ENCODE data around the gene PNKD.

DNA sequence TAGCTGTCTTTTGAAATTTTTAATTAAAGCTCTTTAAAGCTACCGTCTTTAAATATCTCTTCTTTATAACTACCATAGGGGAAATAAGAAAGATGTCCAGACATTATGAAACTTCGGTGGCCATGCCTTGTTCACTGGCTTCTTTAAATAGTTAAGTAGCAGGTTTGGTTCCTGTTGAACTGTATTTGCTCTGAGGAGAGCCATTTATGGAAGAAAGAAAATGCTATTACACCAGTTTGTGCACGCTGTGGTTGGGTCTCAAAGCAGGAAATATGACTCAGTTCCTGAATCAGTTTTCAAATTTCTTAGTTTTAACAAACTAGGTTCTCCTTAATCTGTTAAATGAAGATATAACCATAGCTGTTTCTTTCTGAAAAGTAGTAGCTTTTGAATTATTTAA lies 41.1 kb upstream of the PNKD start:
- no peak for TF ChIP-seq POLR2A (IDR thresholded peaks at IDR 0.05; ENCODE audit: borderline replicate concordance, extremely low read depth, insufficient read depth, insufficient read length)
- TF ChIP-seq, protein P1, sequence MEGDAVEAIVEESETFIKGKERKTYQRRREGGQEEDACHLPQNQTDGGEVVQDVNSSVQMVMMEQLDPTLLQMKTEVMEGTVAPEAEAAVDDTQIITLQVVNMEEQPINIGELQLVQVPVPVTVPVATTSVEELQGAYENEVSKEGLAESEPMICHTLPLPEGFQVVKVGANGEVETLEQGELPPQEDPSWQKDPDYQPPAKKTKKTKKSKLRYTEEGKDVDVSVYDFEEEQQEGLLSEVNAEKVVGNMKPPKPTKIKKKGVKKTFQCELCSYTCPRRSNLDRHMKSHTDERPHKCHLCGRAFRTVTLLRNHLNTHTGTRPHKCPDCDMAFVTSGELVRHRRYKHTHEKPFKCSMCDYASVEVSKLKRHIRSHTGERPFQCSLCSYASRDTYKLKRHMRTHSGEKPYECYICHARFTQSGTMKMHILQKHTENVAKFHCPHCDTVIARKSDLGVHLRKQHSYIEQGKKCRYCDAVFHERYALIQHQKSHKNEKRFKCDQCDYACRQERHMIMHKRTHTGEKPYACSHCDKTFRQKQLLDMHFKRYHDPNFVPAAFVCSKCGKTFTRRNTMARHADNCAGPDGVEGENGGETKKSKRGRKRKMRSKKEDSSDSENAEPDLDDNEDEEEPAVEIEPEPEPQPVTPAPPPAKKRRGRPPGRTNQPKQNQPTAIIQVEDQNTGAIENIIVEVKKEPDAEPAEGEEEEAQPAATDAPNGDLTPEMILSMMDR (IDR thresholded peaks at IDR 0.05 in 2 of 3, conservative IDR thresholded peaks at IDR 0.05 in 1 of 3; ENCODE audit: borderline replicate concordance in 1 of 3, insufficient read depth in 1 of 3, low read depth in 2 of 3, low read length in 2 of 3) = no peak
- TF ChIP-seq EZH2 (IDR thresholded peaks at IDR 0.05) = no peak
- TF ChIP-seq ZNF274 (IDR thresholded peaks at IDR 0.05; ENCODE audit: low read depth, low read length) = no peak
- TF ChIP-seq, protein P2, sequence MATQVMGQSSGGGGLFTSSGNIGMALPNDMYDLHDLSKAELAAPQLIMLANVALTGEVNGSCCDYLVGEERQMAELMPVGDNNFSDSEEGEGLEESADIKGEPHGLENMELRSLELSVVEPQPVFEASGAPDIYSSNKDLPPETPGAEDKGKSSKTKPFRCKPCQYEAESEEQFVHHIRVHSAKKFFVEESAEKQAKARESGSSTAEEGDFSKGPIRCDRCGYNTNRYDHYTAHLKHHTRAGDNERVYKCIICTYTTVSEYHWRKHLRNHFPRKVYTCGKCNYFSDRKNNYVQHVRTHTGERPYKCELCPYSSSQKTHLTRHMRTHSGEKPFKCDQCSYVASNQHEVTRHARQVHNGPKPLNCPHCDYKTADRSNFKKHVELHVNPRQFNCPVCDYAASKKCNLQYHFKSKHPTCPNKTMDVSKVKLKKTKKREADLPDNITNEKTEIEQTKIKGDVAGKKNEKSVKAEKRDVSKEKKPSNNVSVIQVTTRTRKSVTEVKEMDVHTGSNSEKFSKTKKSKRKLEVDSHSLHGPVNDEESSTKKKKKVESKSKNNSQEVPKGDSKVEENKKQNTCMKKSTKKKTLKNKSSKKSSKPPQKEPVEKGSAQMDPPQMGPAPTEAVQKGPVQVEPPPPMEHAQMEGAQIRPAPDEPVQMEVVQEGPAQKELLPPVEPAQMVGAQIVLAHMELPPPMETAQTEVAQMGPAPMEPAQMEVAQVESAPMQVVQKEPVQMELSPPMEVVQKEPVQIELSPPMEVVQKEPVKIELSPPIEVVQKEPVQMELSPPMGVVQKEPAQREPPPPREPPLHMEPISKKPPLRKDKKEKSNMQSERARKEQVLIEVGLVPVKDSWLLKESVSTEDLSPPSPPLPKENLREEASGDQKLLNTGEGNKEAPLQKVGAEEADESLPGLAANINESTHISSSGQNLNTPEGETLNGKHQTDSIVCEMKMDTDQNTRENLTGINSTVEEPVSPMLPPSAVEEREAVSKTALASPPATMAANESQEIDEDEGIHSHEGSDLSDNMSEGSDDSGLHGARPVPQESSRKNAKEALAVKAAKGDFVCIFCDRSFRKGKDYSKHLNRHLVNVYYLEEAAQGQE (IDR thresholded peaks at IDR 0.05; ENCODE audit: low read depth) = no peak
- TF ChIP-seq EGR1 (IDR thresholded peaks at IDR 0.05; ENCODE audit: low read depth) = no peak
